H1 (cell line): ENCODE measurements around the gene CHD9. TPM values are rescaled to one million over a fixed set of nuclear protein-coding genes. Genes with fewer than 3 reads are reported as not detected.

Source experiments
- CTCF ChIA-PET: fragments of 300-600 bp; sonication (Branson Sonifier 250); formaldehyde crosslinking; loops from one replicate; lab custom pipeline; 2021; ENCODE audit not compliant: partially characterized antibody; lab: Charles Lee
- POLR2A ChIA-PET: fragments of 300-600 bp; sonication (Branson Sonifier 250); formaldehyde crosslinking; loops from one replicate; lab custom pipeline; 2021; ENCODE audit warnings: inconsistent platforms; ENCODE audit not compliant: partially characterized antibody; lab: Charles Lee
- DNase-seq, 2 experiments: peaks; one replicate each; pipeline versions ENCODE4 v3.0.0 to v3.0.0-alpha.2; 2010 to 2022; ENCODE audit warnings: low spot score in 2 of 2, low read depth in 1 of 2, mixed read lengths in 1 of 2
- FAIRE-seq: peaks from 2 replicates; lab custom pipeline; 2011; peaks lifted over from hg19 to GRCh38; lab: Jason Lieb, UNC
- H2AFZ ChIP-seq: 2 replicates; pipeline ENCODE4 v1.8.1; 2012; ENCODE audit warnings: low read length, inconsistent platforms
- H2AK5ac ChIP-seq: 2 replicates; pipeline ENCODE4 v1.6.1; 2013; ENCODE audit warnings: low read depth, low read length
- H2BK120ac ChIP-seq: replicated peaks from 2 replicates; pipeline ENCODE3; 2013; ENCODE audit warnings: low read depth, low read length, inconsistent platforms
- H2BK12ac ChIP-seq: 2 replicates; pipeline ENCODE4 v1.6.1; 2013; ENCODE audit warnings: low read depth, low read length
- H2BK15ac ChIP-seq: 2 replicates; pipeline ENCODE4 v1.6.1; 2013; ENCODE audit warnings: low read length
- H2BK20ac ChIP-seq: 2 replicates; pipeline ENCODE4 v1.6.1; 2013; ENCODE audit warnings: low read length
- H2BK5ac ChIP-seq: 2 replicates; pipeline ENCODE4 v1.6.1; 2013; ENCODE audit warnings: low read depth, low read length
- H3K14ac ChIP-seq: 2 replicates; pipeline ENCODE4 v1.6.1; 2013; ENCODE audit warnings: inconsistent platforms; ENCODE audit not compliant: insufficient read length
- H3K18ac ChIP-seq: 2 replicates; pipeline ENCODE4 v1.6.1; 2013; ENCODE audit warnings: low read length; ENCODE audit errors: extremely low read depth
- H3K23ac ChIP-seq: 2 replicates; pipeline ENCODE4 v1.6.1; 2013; ENCODE audit warnings: inconsistent platforms; ENCODE audit not compliant: insufficient read length
- H3K23me2 ChIP-seq: 2 replicates; pipeline ENCODE4 v1.6.1; 2013; ENCODE audit warnings: low read depth, low read length
- H3K27ac ChIP-seq: 2 replicates; pipeline ENCODE4 v1.6.1; 2011; ENCODE audit warnings: low read depth, low read length, inconsistent platforms
- H3K27me3 ChIP-seq, 4 experiments: replicated peaks in 1 of 4; 1 replicate in 1 of 4; 2 replicates in 3 of 4; pipeline versions ENCODE4 v1.6.1 to v1.8.1; 2011 to 2013; ENCODE audit warnings: low read length in 3 of 4, mild to moderate bottlenecking in 3 of 4, inconsistent platforms in 2 of 4, mixed read lengths in 2 of 4, moderate library complexity in 1 of 4; ENCODE audit not compliant: control insufficient read depth in 3 of 4, insufficient read depth in 3 of 4; ENCODE audit errors: extremely low read depth in 1 of 4
- H3K36me3 ChIP-seq, 4 experiments: 2 replicates each; pipeline versions ENCODE4 v1.6.1 to v1.8.1; 2011 to 2013; ENCODE audit warnings: mild to moderate bottlenecking in 4 of 4, low read length in 3 of 4, moderate library complexity in 2 of 4, control low read depth in 1 of 4, inconsistent platforms in 1 of 4; ENCODE audit not compliant: insufficient read depth in 4 of 4, control insufficient read depth in 2 of 4
- H3K4ac ChIP-seq: replicated peaks from 2 replicates; pipeline ENCODE3; 2013; ENCODE audit warnings: low read length, low read depth, mixed read lengths, inconsistent platforms; ENCODE audit not compliant: insufficient read length
- H3K4me1 ChIP-seq, 4 experiments: replicated peaks in 1 of 4; 1 replicate in 1 of 4; 2 replicates in 3 of 4; pipeline versions ENCODE4 v1.6.1 to v1.8.1; 2011 to 2013; ENCODE audit warnings: low read length in 3 of 4, inconsistent platforms in 2 of 4, mixed read lengths in 1 of 4; ENCODE audit not compliant: insufficient read depth in 4 of 4, control insufficient read depth in 3 of 4
- H3K4me2 ChIP-seq, 2 experiments: 2 replicates each; pipeline versions ENCODE4 v1.6.1 to v1.8.1; 2011 to 2013; ENCODE audit warnings: low read depth in 2 of 2, low read length in 2 of 2, control low read depth in 1 of 2, inconsistent platforms in 1 of 2, mild to moderate bottlenecking in 1 of 2; ENCODE audit not compliant: insufficient read depth in 1 of 2
- H3K4me3 ChIP-seq, 4 experiments: fragments of 200-600, 300-600 bp in 1 of 4; sonication (generic), shearing (Covaris generic), sonication (Bioruptor Twin) in 1 of 4; 2 replicates each; pipeline versions ENCODE4 v1.5.1 to v1.8.1; 2011 to 2016; ENCODE audit warnings: low read length in 4 of 4, low read depth in 3 of 4, control low read depth in 2 of 4, inconsistent platforms in 2 of 4, mild to moderate bottlenecking in 2 of 4, mixed read lengths in 1 of 4, moderate library complexity in 1 of 4; ENCODE audit not compliant: insufficient read depth in 2 of 4; ENCODE audit errors: extremely low read depth in 1 of 4
- H3K56ac ChIP-seq: replicated peaks from 2 replicates; pipeline ENCODE3; 2013; ENCODE audit warnings: low read depth, mild to moderate bottlenecking, mixed read lengths, low read length, inconsistent platforms; ENCODE audit not compliant: insufficient read length
- H3K79me1 ChIP-seq: 2 replicates; pipeline ENCODE4 v1.6.1; 2013; ENCODE audit warnings: low read depth, low read length, control low read depth
- H3K79me2 ChIP-seq, 2 experiments: 2 replicates each; pipeline versions ENCODE4 v1.6.1 to v1.8.1; 2012 to 2013; ENCODE audit warnings: low read length in 2 of 2, mild to moderate bottlenecking in 2 of 2, inconsistent platforms in 1 of 2; ENCODE audit not compliant: insufficient read depth in 2 of 2, control insufficient read depth in 1 of 2
- H3K9ac ChIP-seq, 4 experiments: replicated peaks in 1 of 4; 1 replicate in 1 of 4; 2 replicates in 3 of 4; pipeline versions ENCODE4 v1.6.1 to v1.8.1; 2011 to 2013; ENCODE audit warnings: low read depth in 3 of 4, low read length in 3 of 4, control low read depth in 2 of 4, mild to moderate bottlenecking in 2 of 4, moderate library complexity in 2 of 4, inconsistent platforms in 1 of 4; ENCODE audit errors: extremely low read depth in 1 of 4
- H3K9me3 ChIP-seq, 2 experiments: 2 replicates each; pipeline versions ENCODE4 v1.6.1 to v1.8.1; 2012 to 2013; ENCODE audit warnings: mild to moderate bottlenecking in 2 of 2, moderate library complexity in 2 of 2, control low read depth in 1 of 2, inconsistent platforms in 1 of 2, low read depth in 1 of 2, low read length in 1 of 2, mixed read lengths in 1 of 2; ENCODE audit not compliant: insufficient read depth in 2 of 2
- H4K20me1 ChIP-seq, 2 experiments: replicated peaks in 1 of 2; 2 replicates each; pipeline versions ENCODE3 to v1.8.1; 2011 to 2013; ENCODE audit warnings: inconsistent platforms in 2 of 2, low read length in 2 of 2, mild to moderate bottlenecking in 1 of 2; ENCODE audit not compliant: insufficient read depth in 2 of 2, control insufficient read depth in 1 of 2
- H4K5ac ChIP-seq: 2 replicates; pipeline ENCODE4 v1.6.1; 2013; ENCODE audit warnings: low read length, low read depth, mixed read lengths, inconsistent platforms; ENCODE audit not compliant: insufficient read length
- H4K8ac ChIP-seq: 2 replicates; pipeline ENCODE4 v1.8.0; 2013; ENCODE audit warnings: mild to moderate bottlenecking, moderate library complexity, low read length, inconsistent platforms; ENCODE audit not compliant: insufficient read depth; ENCODE audit errors: extremely low read depth
- H4K91ac ChIP-seq: replicated peaks from 2 replicates; pipeline ENCODE3; 2013; ENCODE audit warnings: low read length, mixed read lengths, inconsistent platforms; ENCODE audit not compliant: insufficient read length
- JUN ChIP-seq: IDR thresholded peaks from 2 replicates; pipeline ENCODE4 v1.6.1; 2011; ENCODE audit warnings: low read depth, mild to moderate bottlenecking, improper control_type of control experiment, low read length
- MAX ChIP-seq: IDR thresholded peaks from 2 replicates; pipeline ENCODE4 v1.6.1; 2012; ENCODE audit warnings: inconsistent platforms
- WGBS, 2 experiments: shearing (Covaris generic) in 1 of 2; methylation state at CpG; one replicate each; pipeline versions ENCODE4 v1.1.6 to v1.1.7; 2013 to 2015; ENCODE audit warnings: low lambda C conversion rate in 2 of 2, mixed read lengths in 2 of 2, inconsistent platforms in 1 of 2, low coverage in 1 of 2, missing lambda C conversion rate in 1 of 2; ENCODE audit not compliant: insufficient replicate concordance in 2 of 2, insufficient coverage in 1 of 2, insufficient read length in 1 of 2; ENCODE audit errors: extremely low coverage in 1 of 2, missing lambda C conversion rate in 1 of 2; 5-methylcytosine and 5-hydroxymethylcytosine counted together
- polyA plus RNA-seq, 7 experiments: library from polyadenylated mRNA; depleted of rRNA in 3 of 7; stranded (reverse) in 5 of 7; unstranded in 2 of 7; fragments of >200 nt in 5 of 7; fragments of 200-250 nt in 2 of 7; gene quantifications; 1 replicate in 5 of 7; 2 replicates in 1 of 7; 4 replicates in 1 of 7; pipeline versions ENCODE4 v1.2.1 to v1.2.3, GENCODE V29; 2011 to 2013; ENCODE audit warnings: missing spikeins in 2 of 7, mixed read lengths in 2 of 7
- total RNA-seq: library from RNA; stranded (reverse); fragmentation: NEBNext Ultra II Directional; extraction: Animal tissue kit (Norgen Biotek cat#: 25700); gene quantifications from 2 replicates; pipeline ENCODE4 v1.2.1, GENCODE V29; 2021

The CHD9 gene
- total and polyA plus RNA-seq, 2 of the 8 experiments (the other 6 are each of a cell fraction or from before 2014, with no cell fraction given) = 9.9 to 32.4 TPM

GRCh38 chr16:53090286-53090590 lies 35.4 kb downstream of the CHD9 start:
- Histone ChIP-seq H3K9ac (peak overlapping the region in 1 of 4 experiments; percentile 5; a peak in 1 of 7 replicates), H2BK15ac (no peak overlapping the region), H2BK5ac (peak overlapping the region; percentile 73), H3K79me1 (no peaks in the 10 kb centered on the region; the same call in 1 of the 2 replicates), H3K56ac (no peak overlapping the region), H4K8ac (no peak overlapping the region), H3K14ac (no peak overlapping the region), H3K4me3 (peak overlapping the region in 2 of 4 experiments; percentile 4 to 27; a peak in 3 of 8 replicates), H3K23ac (no peak overlapping the region), H3K36me3 (no peaks in the 10 kb centered on the region), H2BK120ac (no peak overlapping the region), H2AK5ac (peak overlapping the region; percentile 69), H3K27ac (peak overlapping the region; percentile 35; the same call in 1 of the 2 replicates), H3K79me2 (peaks cover 0 to 10% of the 10 kb centered on the region in 2 experiments; a peak in 1 of 4 replicates), H3K18ac (no peak overlapping the region), H3K27me3 (no peaks in the 10 kb centered on the region; a peak in 1 of 7 replicates), H4K20me1 (no peaks in the 10 kb centered on the region), H4K91ac (peak overlapping the region; percentile 8), H4K5ac (no peak overlapping the region), H3K4me1 (peaks cover 28 to 53% (median 35%) of the 10 kb centered on the region in 4 experiments), H2AFZ (no peak overlapping the region), H3K4ac (no peak overlapping the region), H2BK20ac (peak overlapping the region; percentile 37; the same call in 1 of the 2 replicates), H3K9me3 (no peaks in the 10 kb centered on the region), H3K23me2 (no peaks in the 10 kb centered on the region), H2BK12ac (0 out of 2 replicates have a peak overlapping the region, but pooled peaks have one; percentile 51), H3K4me2 (peak overlapping the region; percentile 54 to 75)
- whole genome bisulfite sequencing, 2 experiments = 44% methylated on average over 5 of the region's 5 CpGs; no CpG with 5 or more reads in 1 of the 2 experiments
- CTCF ChIA-PET = interaction anchor here (0.5 to 3.4 kb wide), 4 partner anchors 21 to 42 kb away, joined by 3 to 9 read pairs (median 4); partner anchors contain the start of gene CHD9
- DNase-seq (no peak), FAIRE-seq (no peak)
- TF ChIP-seq MAX (peak; percentile 12; the same call in 1 of the 2 replicates), JUN (no peak)
- POLR2A ChIA-PET = interaction anchor here (0.9 to 3.0 kb wide), 3 partner anchors 10 to 35 kb away, joined by 4 to 15 read pairs (median 6); partner anchors contain the start of gene CHD9
